Chondrocyte (in vitro differentiated cells): ENCODE measurements around the gene ZNF319. TPM values are rescaled to one million over a fixed set of nuclear protein-coding genes. Genes with fewer than 3 reads are reported as not detected.

Experiments
- DNase-seq: peaks from one replicate; pipeline ENCODE4 v3.0.0; 2021; ENCODE audit warnings: mixed read lengths, low spot score
- H3K27ac Mint-ChIP-seq: one replicate; pipeline ENCODE4 v1.8.0; 2021; ENCODE audit warnings: mild to moderate bottlenecking, moderate library complexity, mixed read lengths; ENCODE audit not compliant: unreplicated experiment
- H3K27me3 Mint-ChIP-seq: 2 replicates; pipeline ENCODE4 v1.8.0; 2021; ENCODE audit warnings: low read depth, mixed read lengths
- H3K36me3 Mint-ChIP-seq: 2 replicates; pipeline ENCODE4 v1.8.0; 2021; ENCODE audit warnings: low read depth, mixed read lengths
- H3K4me1 Mint-ChIP-seq: 2 replicates; pipeline ENCODE4 v1.8.0; 2021; ENCODE audit warnings: low read depth, mild to moderate bottlenecking, mixed read lengths
- H3K4me3 Mint-ChIP-seq: one replicate; pipeline ENCODE4 v1.8.0; 2021; ENCODE audit warnings: mild to moderate bottlenecking, moderate library complexity, mixed read lengths; ENCODE audit not compliant: unreplicated experiment
- H3K9me3 Mint-ChIP-seq: 2 replicates; pipeline ENCODE4 v1.8.0; 2021; ENCODE audit warnings: low read depth, mixed read lengths
- CTCF ChIP-seq: fragments of 200-600 bp; sonication (generic); IDR thresholded peaks from 2 replicates; pipeline ENCODE4 v1.5.0; 2021; ENCODE audit warnings: antibody characterized with exemption, mild to moderate bottlenecking, moderate library complexity
- total RNA-seq: library from RNA; stranded (reverse); gene quantifications from 3 replicates; pipeline ENCODE4 v1.2.1, GENCODE V29; 2021

The ZNF319 gene
- total RNA-seq, 1 donor from 2014 or later: 12.0 TPM

DNA sequence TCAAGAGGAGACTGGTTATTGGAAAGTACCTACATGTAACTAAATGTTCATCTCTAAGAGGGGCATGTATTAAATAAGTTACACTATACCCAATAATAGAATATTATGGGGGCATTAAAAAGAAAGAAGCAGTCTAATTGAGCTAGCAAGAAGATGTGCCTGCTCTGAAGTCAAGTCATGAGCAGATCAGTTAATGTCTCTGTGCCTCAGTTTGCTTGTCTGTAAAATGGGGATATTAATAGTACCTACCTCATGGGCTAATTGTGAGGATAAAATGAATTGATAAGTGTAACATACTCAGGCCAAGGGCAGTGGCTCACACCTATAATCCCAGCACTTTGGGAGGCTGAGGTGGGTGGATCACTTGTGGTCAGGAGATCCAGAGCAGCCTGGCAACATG is 32.6 kb downstream of the ZNF319 start:
- Mint-ChIP-seq H3K4me3 (no peak overlapping the region), H3K9me3 (no peaks in the 10 kb centered on the region), H3K36me3 (no peaks in the 10 kb centered on the region), H3K27ac (no peak overlapping the region), H3K27me3 (peaks cover 25% of the 10 kb centered on the region), H3K4me1 (no peaks in the 10 kb centered on the region)
- DNase-seq: no peak
- TF ChIP-seq CTCF: no peak

GRCh38 chr16:57966986-57967385 is 33.5 kb downstream of the ZNF319 start:
- DNase-seq: peak; percentile 81
- TF ChIP-seq CTCF: no peak
- no peak overlapping the region for H3K27ac Mint-ChIP-seq
- no peaks in the 10 kb centered on the region for H3K4me1 Mint-ChIP-seq
- H3K27me3 Mint-ChIP-seq: peaks cover 25% of the 10 kb centered on the region
- H3K36me3 Mint-ChIP-seq: no peaks in the 10 kb centered on the region
- no peak overlapping the region for H3K4me3 Mint-ChIP-seq
- H3K9me3 Mint-ChIP-seq: no peaks in the 10 kb centered on the region

GRCh38 chr16:57966204-57966771 is 34.2 kb downstream of the ZNF319 start:
- peaks cover 23% of the 10 kb centered on the region for H3K27me3 Mint-ChIP-seq
- H3K4me1 Mint-ChIP-seq: no peaks in the 10 kb centered on the region
- no peaks in the 10 kb centered on the region for H3K9me3 Mint-ChIP-seq
- peak; percentile 8 for DNase-seq
- no peak for TF ChIP-seq CTCF
- no peak overlapping the region for H3K4me3 Mint-ChIP-seq
- no peak overlapping the region for H3K27ac Mint-ChIP-seq
- no peaks in the 10 kb centered on the region for H3K36me3 Mint-ChIP-seq

DNA sequence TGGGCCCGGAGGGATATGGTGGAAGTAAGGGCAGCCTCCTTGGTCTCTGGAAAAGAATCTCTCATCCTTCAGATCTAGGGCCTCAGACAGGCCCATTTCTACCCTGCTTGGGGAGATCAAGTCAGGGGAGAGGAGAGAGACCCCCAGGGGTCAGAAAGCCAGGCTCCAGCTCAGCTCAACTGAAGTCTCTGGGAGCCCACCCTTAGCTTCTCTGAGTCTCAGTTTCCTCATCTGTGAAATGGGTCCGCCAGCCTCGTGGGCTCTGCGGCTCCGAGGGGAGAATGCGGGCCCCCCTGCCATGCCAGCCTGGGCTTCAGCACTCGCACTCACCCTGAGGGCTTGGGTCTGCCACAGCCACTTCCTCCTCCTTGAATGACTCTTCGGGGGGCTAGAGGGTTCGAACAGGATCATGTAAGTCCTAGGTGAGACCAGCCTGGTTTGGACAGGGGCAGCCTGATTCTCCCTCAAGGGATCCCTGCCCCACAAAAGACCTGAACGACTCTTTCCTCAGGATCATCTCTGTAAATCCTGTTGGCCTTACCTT is 36.2 kb downstream of the ZNF319 start:
- Mint-ChIP-seq H3K27me3 (peaks cover 12% of the 10 kb centered on the region), H3K9me3 (no peaks in the 10 kb centered on the region)
- TF ChIP-seq CTCF: no peak

GRCh38 chr16:57962756-57963155 is 37.7 kb downstream of the ZNF319 start:
- Mint-ChIP-seq H3K27me3 (peaks cover 14% of the 10 kb centered on the region), H3K4me1 (no peaks in the 10 kb centered on the region), H3K36me3 (no peaks in the 10 kb centered on the region), H3K4me3 (no peak overlapping the region), H3K27ac (no peak overlapping the region), H3K9me3 (no peaks in the 10 kb centered on the region)
- TF ChIP-seq CTCF: no peak
- peak; percentile 81 for DNase-seq

More for the DNA sequence above, 36.2 kb downstream of the ZNF319 start:
- H3K36me3 Mint-ChIP-seq: no peaks in the 10 kb centered on the region
- no peak overlapping the region for H3K4me3 Mint-ChIP-seq
- H3K27ac Mint-ChIP-seq: no peak overlapping the region
- no peaks in the 10 kb centered on the region for H3K4me1 Mint-ChIP-seq
- peak; percentile 35 for DNase-seq
